Keratinocyte (primary cell): ENCODE data around the gene GJA5. TPM values are rescaled to one million over a fixed set of nuclear protein-coding genes. Genes with fewer than 3 reads are reported as not detected.

Experiments
- DNase-seq: peaks from one replicate; pipeline ENCODE4 v3.0.0-alpha.2; 2011; ENCODE audit warnings: low read depth, missing footprints, low spot score
- FAIRE-seq: peaks from 2 replicates; lab custom pipeline; 2011; peaks lifted over from hg19 to GRCh38; lab: Jason Lieb, UNC
- H2AFZ ChIP-seq: 2 replicates; pipeline ENCODE4 v1.6.0; 2012; ENCODE audit warnings: low read length, control low read depth, inconsistent platforms; ENCODE audit not compliant: control insufficient read depth
- H3K27ac ChIP-seq: 2 replicates; pipeline ENCODE4 v1.5.1; 2011; ENCODE audit warnings: low read length; ENCODE audit not compliant: control insufficient read depth, insufficient read depth
- H3K27me3 ChIP-seq: 3 replicates; pipeline ENCODE4 v1.6.0; 2011; ENCODE audit warnings: low read length; ENCODE audit not compliant: control insufficient read depth, insufficient read depth; ENCODE audit errors: extremely low read depth
- H3K36me3 ChIP-seq, 2 experiments: 2 replicates in 1 of 2; 3 replicates in 1 of 2; pipeline ENCODE4 v1.5.1; 2011; ENCODE audit warnings: low read length in 2 of 2, mild to moderate bottlenecking in 1 of 2; ENCODE audit not compliant: control insufficient read depth in 2 of 2, insufficient read depth in 2 of 2; ENCODE audit errors: extremely low read depth in 1 of 2
- H3K4me1 ChIP-seq: 3 replicates; pipeline ENCODE4 v1.5.1; 2011; ENCODE audit warnings: low read length; ENCODE audit not compliant: control insufficient read depth, insufficient read depth; ENCODE audit errors: extremely low read depth
- H3K4me2 ChIP-seq: 3 replicates; pipeline ENCODE4 v1.6.0; 2011; ENCODE audit warnings: low read depth, low read length; ENCODE audit not compliant: control insufficient read depth, insufficient read depth; ENCODE audit errors: extremely low read depth
- H3K4me3 ChIP-seq, 3 experiments: fragments of 200-600 bp in 1 of 3; sonication (generic) in 1 of 3; 2 replicates in 2 of 3; 3 replicates in 1 of 3; pipeline ENCODE4 v1.5.1; 2011 to 2016; ENCODE audit warnings: low read length in 3 of 3, mild to moderate bottlenecking in 3 of 3, control low read depth in 2 of 3, inconsistent platforms in 1 of 3, low read depth in 1 of 3, mixed read lengths in 1 of 3, mixed run types in 1 of 3, moderate library complexity in 1 of 3; ENCODE audit not compliant: control insufficient read depth in 2 of 3, insufficient read depth in 2 of 3; ENCODE audit errors: extremely low read depth in 1 of 3
- H3K79me2 ChIP-seq: 2 replicates; pipeline ENCODE4 v1.6.0; 2012; ENCODE audit warnings: low read length; ENCODE audit not compliant: control insufficient read depth, insufficient read depth
- H3K9ac ChIP-seq: 3 replicates; pipeline ENCODE4 v1.6.0; 2011; ENCODE audit warnings: low read length; ENCODE audit not compliant: control insufficient read depth, insufficient read depth; ENCODE audit errors: extremely low read depth
- H3K9me1 ChIP-seq: 3 replicates; pipeline ENCODE4 v1.6.0; 2011; ENCODE audit warnings: low read length; ENCODE audit not compliant: control insufficient read depth, insufficient read depth; ENCODE audit errors: extremely low read depth
- H3K9me3 ChIP-seq: 2 replicates; pipeline ENCODE4 v1.5.1; 2012; ENCODE audit warnings: low read depth, low read length; ENCODE audit not compliant: control insufficient read depth
- H4K20me1 ChIP-seq: 3 replicates; pipeline ENCODE4 v1.6.0; 2011; ENCODE audit warnings: low read length; ENCODE audit not compliant: control insufficient read depth, insufficient read depth; ENCODE audit errors: extremely low read depth
- EZH2 ChIP-seq: IDR thresholded peaks from one replicate; pipeline ENCODE4 v1.6.1; 2012; ENCODE audit warnings: inconsistent platforms, mild to moderate bottlenecking, low read length, moderate library complexity
- dilution Hi-C: fragments of 300-500 bp; cut with MboI; formaldehyde crosslinking; loops from one replicate; pipeline ENCODE4 v1.7.0; 2020; ENCODE audit warnings: low sequenced_read_pairs; ENCODE audit not compliant: extremely low pct_ligation_motif_present
- polyA plus RNA-seq, 5 experiments: library from polyadenylated mRNA; depleted of rRNA in 3 of 5; stranded (reverse) in 3 of 5; stranded (forward) in 1 of 5; unstranded in 1 of 5; fragments of >200 nt; gene quantifications; 1 replicate in 1 of 5; 2 replicates in 3 of 5; 3 replicates in 1 of 5; pipeline versions ENCODE4 v1.2.1 to v1.2.3, GENCODE V29; 2011 to 2012; ENCODE audit warnings: missing spikeins in 2 of 5, low read depth in 1 of 5, low replicate concordance in 1 of 5
- TF ChIP-seq, protein P1 (sequence below), 3 experiments: IDR thresholded peaks in 1 of 3; conservative IDR thresholded peaks in 1 of 3; optimal IDR thresholded peaks in 1 of 3; 2 replicates in 2 of 3; 3 replicates in 1 of 3; pipeline versions ENCODE3 to v1.5.1; 2011; ENCODE audit warnings: low read length in 3 of 3, mild to moderate bottlenecking in 3 of 3, moderate library complexity in 2 of 3, control low read depth in 1 of 3, inconsistent platforms in 1 of 3; ENCODE audit not compliant: insufficient read depth in 2 of 3; ENCODE audit errors: extremely low read depth in 1 of 3

Gene GJA5
- polyA plus RNA-seq, 1 donor (not counting 4 experiments of a cell fraction or from before 2014, with no cell fraction given), result 44.0 TPM

DNA sequence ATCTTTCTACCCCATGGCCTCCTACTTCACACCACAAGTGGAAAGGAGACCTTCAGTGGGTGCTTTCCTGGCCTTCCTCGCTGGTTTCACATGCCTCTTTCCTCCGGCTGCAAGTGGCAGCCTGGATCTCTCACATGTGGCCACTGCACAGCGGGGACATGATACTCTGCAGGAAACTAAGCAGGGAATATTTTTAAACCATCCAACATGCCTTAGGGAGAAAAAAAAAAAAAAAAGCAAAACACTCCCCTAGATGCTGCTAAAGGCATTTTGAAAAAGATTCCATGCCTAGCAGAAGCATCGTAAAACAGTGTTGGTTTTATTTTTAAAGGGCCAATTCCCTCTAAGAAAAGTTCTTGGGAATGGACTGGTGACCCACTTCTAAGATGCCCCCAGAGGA lies 12.2 kb upstream of the GJA5 start:
- dilution Hi-C loops, result no loop called here
- no peaks in the 10 kb centered on the region for H4K20me1 ChIP-seq
- no peak for FAIRE-seq
- H3K27me3 ChIP-seq, result peaks cover 15% of the 10 kb centered on the region
- no peaks in the 10 kb centered on the region for H3K9me3 ChIP-seq
- no peak overlapping the region for H3K9ac ChIP-seq
- TF ChIP-seq, protein P1, sequence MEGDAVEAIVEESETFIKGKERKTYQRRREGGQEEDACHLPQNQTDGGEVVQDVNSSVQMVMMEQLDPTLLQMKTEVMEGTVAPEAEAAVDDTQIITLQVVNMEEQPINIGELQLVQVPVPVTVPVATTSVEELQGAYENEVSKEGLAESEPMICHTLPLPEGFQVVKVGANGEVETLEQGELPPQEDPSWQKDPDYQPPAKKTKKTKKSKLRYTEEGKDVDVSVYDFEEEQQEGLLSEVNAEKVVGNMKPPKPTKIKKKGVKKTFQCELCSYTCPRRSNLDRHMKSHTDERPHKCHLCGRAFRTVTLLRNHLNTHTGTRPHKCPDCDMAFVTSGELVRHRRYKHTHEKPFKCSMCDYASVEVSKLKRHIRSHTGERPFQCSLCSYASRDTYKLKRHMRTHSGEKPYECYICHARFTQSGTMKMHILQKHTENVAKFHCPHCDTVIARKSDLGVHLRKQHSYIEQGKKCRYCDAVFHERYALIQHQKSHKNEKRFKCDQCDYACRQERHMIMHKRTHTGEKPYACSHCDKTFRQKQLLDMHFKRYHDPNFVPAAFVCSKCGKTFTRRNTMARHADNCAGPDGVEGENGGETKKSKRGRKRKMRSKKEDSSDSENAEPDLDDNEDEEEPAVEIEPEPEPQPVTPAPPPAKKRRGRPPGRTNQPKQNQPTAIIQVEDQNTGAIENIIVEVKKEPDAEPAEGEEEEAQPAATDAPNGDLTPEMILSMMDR (optimal IDR thresholded peaks at IDR 0.05 in 1 of 3, IDR thresholded peaks at IDR 0.05 in 1 of 3, conservative IDR thresholded peaks at IDR 0.05 in 1 of 3; ENCODE audit: extremely low read depth in 1 of 3, insufficient read depth in 2 of 3, low read length in 3 of 3), result no peak
- no peak overlapping the region for H3K4me2 ChIP-seq
- no peaks in the 10 kb centered on the region for H3K79me2 ChIP-seq
- DNase-seq, result no peak
- no peak overlapping the region for H3K4me3 ChIP-seq
- no peak overlapping the region for H3K27ac ChIP-seq
- no peaks in the 10 kb centered on the region for H3K36me3 ChIP-seq
- no peaks in the 10 kb centered on the region for H3K9me1 ChIP-seq
- no peak overlapping the region for H2AFZ ChIP-seq
- H3K4me1 ChIP-seq, result no peaks in the 10 kb centered on the region

DNA sequence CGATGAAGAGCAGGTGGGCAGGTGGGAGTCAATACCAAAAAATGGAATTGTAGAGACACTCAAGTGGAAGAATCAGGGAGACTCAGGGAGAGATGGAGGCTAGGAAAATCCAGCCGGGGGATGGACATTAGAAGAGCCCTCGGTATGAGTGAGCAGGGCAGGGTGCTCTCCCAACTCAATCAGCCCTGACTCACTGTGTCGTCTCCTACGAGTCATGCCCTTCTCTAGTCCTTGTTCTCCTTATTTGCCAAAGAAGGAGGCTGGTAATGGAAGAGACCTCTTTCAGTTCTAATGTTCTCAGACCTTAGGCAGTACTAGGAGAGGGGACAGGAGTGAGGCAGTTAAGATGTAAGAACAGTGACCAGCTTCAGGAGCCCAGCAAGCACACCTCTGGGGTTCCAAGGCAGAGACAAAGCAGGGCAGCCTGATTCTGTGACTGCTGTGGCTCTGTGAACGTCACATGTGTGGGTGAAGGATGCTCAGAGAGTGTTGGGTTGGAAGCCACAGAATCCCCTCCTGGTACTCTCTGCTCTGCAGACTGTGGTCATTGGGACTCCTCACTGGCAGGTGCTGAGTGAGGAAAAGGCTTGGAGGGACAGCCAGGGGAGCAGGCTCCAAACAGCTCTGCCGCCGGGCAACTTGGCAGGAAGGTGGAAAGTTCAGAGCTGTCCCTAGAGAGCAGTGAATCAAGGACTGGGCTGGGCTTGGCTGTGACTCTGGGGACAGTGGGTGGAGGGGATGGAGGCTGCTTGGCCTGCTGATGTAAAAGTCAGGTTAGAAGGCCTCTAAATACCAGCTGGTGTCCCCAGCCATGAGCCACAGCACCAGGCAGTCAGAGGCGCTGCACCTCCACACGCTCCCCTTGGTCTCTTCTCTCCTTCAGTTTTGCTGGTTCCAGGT lies 11.1 kb upstream of the GJA5 start:
- Histone ChIP-seq H3K9me1 (no peaks in the 10 kb centered on the region), H3K36me3 (no peaks in the 10 kb centered on the region), H3K4me3 (no peak overlapping the region), H2AFZ (no peak overlapping the region), H3K79me2 (no peaks in the 10 kb centered on the region), H3K9ac (no peak overlapping the region), H4K20me1 (no peaks in the 10 kb centered on the region), H3K9me3 (no peaks in the 10 kb centered on the region), H3K4me1 (no peaks in the 10 kb centered on the region), H3K4me2 (no peak overlapping the region), H3K27me3 (peaks cover 15% of the 10 kb centered on the region), H3K27ac (no peak overlapping the region)
- FAIRE-seq (no peak), DNase-seq (no peak)
- dilution Hi-C loops, result no loop called here
- TF ChIP-seq, protein P1 (optimal IDR thresholded peaks at IDR 0.05 in 1 of 3, IDR thresholded peaks at IDR 0.05 in 1 of 3, conservative IDR thresholded peaks at IDR 0.05 in 1 of 3; ENCODE audit: extremely low read depth in 1 of 3, insufficient read depth in 2 of 3, low read length in 3 of 3), result no peak
- TF ChIP-seq EZH2, result no peak
